Ascending aorta (tissue), 2 donors: ENCODE results near the gene HDAC9. TPM values are rescaled to one million over a fixed set of nuclear protein-coding genes. Genes with fewer than 3 reads are reported as not detected.

ENCODE experiments used
- DNase-seq, 2 donors: peaks; one replicate each; pipeline ENCODE4 v3.0.0-alpha.2; 2019; ENCODE audit warnings: low spot score in 2 of 2
- H3K27ac ChIP-seq, 2 donors: fragments of 200-600 bp; sonication (generic); one replicate each; pipeline ENCODE4 v1.5.1; 2016 to 2017; ENCODE audit warnings: mild to moderate bottlenecking in 1 of 2
- H3K27me3 ChIP-seq: fragments of 200-600 bp; sonication (generic); one replicate; pipeline ENCODE4 v1.5.1; 2017
- H3K36me3 ChIP-seq, 2 donors: fragments of 200-600 bp; sonication (generic); one replicate each; pipeline ENCODE4 v1.5.1; 2016
- H3K4me1 ChIP-seq, 2 donors: fragments of 200-600 bp; sonication (generic); one replicate each; pipeline ENCODE4 v1.5.1; 2016 to 2017; ENCODE audit warnings: mild to moderate bottlenecking in 1 of 2
- H3K4me3 ChIP-seq, 2 donors: fragments of 200-600 bp; sonication (generic); one replicate each; pipeline ENCODE4 v1.5.1; 2016 to 2017; ENCODE audit warnings: mild to moderate bottlenecking in 1 of 2
- H3K9me3 ChIP-seq, 2 donors: fragments of 200-600 bp; sonication (generic); one replicate each; pipeline ENCODE4 v1.5.1; 2016
- intact Hi-C: fragments of 100-400 bp; cut with DNase I; formaldehyde crosslinking; loops from one replicate; pipeline ENCODE4 v1.15.1; 2023
- total RNA-seq: library from RNA; depleted of rRNA; stranded (reverse); fragments of >200 nt; gene quantifications from one replicate; pipeline ENCODE4 v1.1.0, GENCODE V29; 2016
- TF ChIP-seq, protein P1 (sequence below), 3 experiments: fragments of 200-600 bp in 2 of 3; fragments of 450-650 bp in 1 of 3; sonication (generic) in 2 of 3; IDR thresholded peaks; one replicate each; pipeline ENCODE4 v1.5.1; 2016 to 2019; ENCODE audit warnings: antibody characterized with exemption in 3 of 3, mild to moderate bottlenecking in 1 of 3, moderate library complexity in 1 of 3

HDAC9 gene
- total RNA-seq, 1 donor from 2014 or later = 33.4 TPM

DNA sequence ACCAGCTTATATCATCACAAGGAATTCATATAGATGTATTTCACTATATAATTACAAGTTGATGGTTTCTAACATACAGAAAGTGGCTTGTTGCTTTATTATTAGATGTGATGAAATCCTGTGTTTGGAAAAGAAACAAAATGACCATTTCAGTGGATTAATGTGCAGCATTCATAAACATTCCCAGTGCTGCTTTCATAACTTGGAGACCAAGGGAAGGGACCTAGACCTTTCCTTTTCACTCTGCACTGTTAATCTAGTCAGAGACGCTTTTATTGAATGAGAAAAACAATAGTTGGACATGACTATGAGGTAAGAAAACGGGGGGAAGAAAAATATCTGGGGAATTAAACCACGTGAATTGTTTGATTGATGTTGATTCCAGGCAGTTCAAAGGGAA, 160.0 kb downstream of the HDAC9 start:
- Histone ChIP-seq H3K27ac (peak overlapping the region in 1 of 2 donors; percentile 9), H3K36me3 (peaks cover 0 to 3% of the 10 kb centered on the region in 2 donors), H3K27me3 (no peaks in the 10 kb centered on the region), H3K9me3 (no peaks in the 10 kb centered on the region), H3K4me3 (no peak overlapping the region), H3K4me1 (peaks cover 3 to 9% of the 10 kb centered on the region in 2 donors)
- TF ChIP-seq, protein P1, sequence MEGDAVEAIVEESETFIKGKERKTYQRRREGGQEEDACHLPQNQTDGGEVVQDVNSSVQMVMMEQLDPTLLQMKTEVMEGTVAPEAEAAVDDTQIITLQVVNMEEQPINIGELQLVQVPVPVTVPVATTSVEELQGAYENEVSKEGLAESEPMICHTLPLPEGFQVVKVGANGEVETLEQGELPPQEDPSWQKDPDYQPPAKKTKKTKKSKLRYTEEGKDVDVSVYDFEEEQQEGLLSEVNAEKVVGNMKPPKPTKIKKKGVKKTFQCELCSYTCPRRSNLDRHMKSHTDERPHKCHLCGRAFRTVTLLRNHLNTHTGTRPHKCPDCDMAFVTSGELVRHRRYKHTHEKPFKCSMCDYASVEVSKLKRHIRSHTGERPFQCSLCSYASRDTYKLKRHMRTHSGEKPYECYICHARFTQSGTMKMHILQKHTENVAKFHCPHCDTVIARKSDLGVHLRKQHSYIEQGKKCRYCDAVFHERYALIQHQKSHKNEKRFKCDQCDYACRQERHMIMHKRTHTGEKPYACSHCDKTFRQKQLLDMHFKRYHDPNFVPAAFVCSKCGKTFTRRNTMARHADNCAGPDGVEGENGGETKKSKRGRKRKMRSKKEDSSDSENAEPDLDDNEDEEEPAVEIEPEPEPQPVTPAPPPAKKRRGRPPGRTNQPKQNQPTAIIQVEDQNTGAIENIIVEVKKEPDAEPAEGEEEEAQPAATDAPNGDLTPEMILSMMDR (IDR thresholded peaks at IDR 0.05) = no peak
- intact Hi-C loops = no loop called here
- DNase-seq = no peak

DNA sequence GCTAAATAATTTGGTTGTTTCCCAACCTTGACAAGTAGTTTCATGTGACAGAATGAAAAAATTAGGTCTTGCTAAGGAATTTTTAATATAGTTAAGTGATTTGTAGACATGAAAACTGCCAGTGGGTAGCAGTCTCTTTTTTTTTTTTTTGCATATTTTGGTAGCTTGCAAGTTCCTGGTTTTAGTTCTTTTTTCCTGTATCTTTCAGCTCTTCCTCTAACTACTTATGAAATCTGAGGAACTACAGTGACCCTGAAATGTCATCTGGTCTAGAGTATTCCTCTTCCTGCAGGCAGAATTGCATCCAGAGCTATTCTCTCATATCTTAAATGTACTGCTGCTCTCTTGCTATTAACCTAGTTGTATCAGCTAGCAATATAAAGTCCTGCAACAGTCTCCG, 160.4 kb downstream of the HDAC9 start:
- no peak for DNase-seq
- TF ChIP-seq, protein P1 (IDR thresholded peaks at IDR 0.05) = no peak
- intact Hi-C loops = no loop called here
- Histone ChIP-seq H3K4me3 (no peak overlapping the region), H3K36me3 (no peaks in the 10 kb centered on the region), H3K4me1 (peaks cover 3 to 9% of the 10 kb centered on the region in 2 donors), H3K27ac (peak overlapping the region in 1 of 2 donors; percentile 9), H3K9me3 (no peaks in the 10 kb centered on the region), H3K27me3 (no peaks in the 10 kb centered on the region)

DNA sequence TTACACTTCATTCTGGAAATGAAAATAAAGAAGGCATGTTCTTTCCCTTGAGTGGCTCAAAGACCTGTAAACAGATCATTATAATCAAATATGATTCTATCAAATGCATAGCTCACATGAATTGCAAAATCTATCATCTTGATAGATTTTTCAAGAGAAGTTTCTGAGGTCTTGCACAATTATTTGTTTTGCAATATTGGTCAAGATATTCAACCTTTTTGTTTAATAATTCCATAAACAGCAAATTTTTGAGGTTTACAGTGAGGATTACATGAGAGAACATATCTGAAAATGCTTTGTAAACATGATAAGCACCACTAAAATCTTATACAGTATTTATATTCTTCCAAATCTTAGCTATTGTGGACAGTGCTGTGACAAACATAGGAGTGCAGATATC, 160.8 kb downstream of the HDAC9 start:
- Histone ChIP-seq H3K36me3 (no peaks in the 10 kb centered on the region), H3K27me3 (no peaks in the 10 kb centered on the region), H3K4me3 (no peak overlapping the region), H3K4me1 (peaks cover 3 to 9% of the 10 kb centered on the region in 2 donors), H3K27ac (no peak overlapping the region), H3K9me3 (no peaks in the 10 kb centered on the region)
- no peak for DNase-seq
- intact Hi-C loops = no loop called here
- TF ChIP-seq, protein P1 (IDR thresholded peaks at IDR 0.05) = no peak

DNA sequence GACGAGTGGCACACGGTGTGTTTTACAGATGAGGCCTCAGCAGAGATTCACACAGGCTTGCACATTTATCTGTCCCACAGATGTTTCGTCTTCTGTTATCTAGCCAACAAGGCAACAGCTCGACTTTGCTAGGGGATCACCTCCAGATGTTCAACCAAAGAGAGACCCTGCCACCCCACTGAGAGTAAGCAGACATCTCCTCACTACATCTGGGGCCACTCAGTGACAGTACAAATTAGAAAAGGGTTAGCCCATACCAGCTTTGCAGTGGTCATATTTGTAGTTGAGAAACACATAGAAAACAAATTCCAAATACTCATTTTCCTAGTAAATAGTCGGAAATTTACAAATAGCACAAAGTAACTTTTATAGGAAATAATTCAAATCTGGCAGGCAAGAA, 164.2 kb downstream of the HDAC9 start:
- peaks cover 0 to 12% of the 10 kb centered on the region in 2 donors for H3K4me1 ChIP-seq
- DNase-seq = no peak
- peak overlapping the region in 1 of 2 donors; percentile 29 for H3K27ac ChIP-seq
- H3K4me3 ChIP-seq = no peak overlapping the region
- no peaks in the 10 kb centered on the region for H3K27me3 ChIP-seq
- no peaks in the 10 kb centered on the region for H3K36me3 ChIP-seq
- TF ChIP-seq, protein P1 (IDR thresholded peaks at IDR 0.05) = no peak
- intact Hi-C loops = loop anchor here (10.0 kb wide), 1 partner anchor 165 kb away; the partner anchor contains the start of gene HDAC9
- H3K9me3 ChIP-seq = no peaks in the 10 kb centered on the region

DNA sequence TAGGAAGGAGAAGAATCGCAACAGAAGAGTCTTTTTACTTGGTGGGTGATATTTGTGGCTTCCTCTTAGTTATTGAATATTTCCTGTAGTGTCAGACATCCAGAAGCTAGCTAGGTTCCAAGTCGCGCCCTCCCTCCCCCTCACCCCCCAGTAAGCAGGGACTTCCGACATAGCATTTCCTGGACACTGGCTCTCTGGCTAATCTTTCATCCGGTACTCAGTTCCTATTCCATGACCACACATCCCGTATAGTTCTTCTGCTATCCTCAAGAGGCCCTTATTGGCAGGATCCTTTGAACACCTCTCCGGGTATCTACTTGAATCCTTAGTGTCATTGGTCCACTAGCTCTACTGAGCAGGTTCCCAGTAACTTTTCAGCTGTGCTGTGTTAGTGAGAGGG, 167.8 kb downstream of the HDAC9 start:
- Histone ChIP-seq H3K9me3 (no peaks in the 10 kb centered on the region), H3K36me3 (no peaks in the 10 kb centered on the region), H3K27me3 (no peaks in the 10 kb centered on the region), H3K4me3 (no peak overlapping the region), H3K4me1 (peaks cover 0 to 14% of the 10 kb centered on the region in 2 donors), H3K27ac (peak overlapping the region in 1 of 2 donors; percentile 40)
- DNase-seq = no peak
- intact Hi-C loops = loop anchor here (10.0 kb wide), 1 partner anchor 169 kb away; the partner anchor contains the start of gene HDAC9
- TF ChIP-seq, protein P1 (IDR thresholded peaks at IDR 0.05) = no peak
